22Rv1 (cell line): ENCODE data around the gene CCDC73.

Experiments
- CTCF ChIP-seq: fragments of 450-650 bp; IDR thresholded peaks from 2 replicates; pipeline ENCODE4 v1.5.1; 2017; ENCODE audit warnings: mild to moderate bottlenecking
- ZFX ChIP-seq: fragments of 450-650 bp; IDR thresholded peaks from 2 replicates; pipeline ENCODE4 v1.6.1; 2017; ENCODE audit warnings: antibody characterized with exemption, borderline replicate concordance

- no peak for TF ChIP-seq CTCF
- no peak for TF ChIP-seq ZFX
Measured at GRCh38 chr11:32821917-32822560, 27.6 kb upstream of the CCDC73 start.
